Fibroblast of villous mesenchyme (primary cell): Measurements from ENCODE around the gene KCP. TPM values are rescaled to one million over a fixed set of nuclear protein-coding genes. Genes with fewer than 3 reads are reported as not detected.
"Not testable (repeated sequence)": the region's sequence is repeated elsewhere in the genome, so short reads cannot be mapped to it uniquely, and the experiment has no call there.

Experiments used
- DNase-seq: peaks from one replicate; pipeline ENCODE4 v3.0.0-alpha.2; 2010; ENCODE audit warnings: low read depth
- H3K4me3 ChIP-seq: 2 replicates; pipeline ENCODE4 v1.5.1; 2011; ENCODE audit warnings: low read depth, mild to moderate bottlenecking, low read length
- total RNA-seq: library from RNA; depleted of rRNA; stranded (reverse); fragments of >200 nt; gene quantifications from 2 replicates; pipeline ENCODE4 v1.2.3, GENCODE V29; 2012
- TF ChIP-seq, protein P1 (sequence below): IDR thresholded peaks from 2 replicates; pipeline ENCODE4 v1.5.1; 2012; ENCODE audit warnings: low read depth, mild to moderate bottlenecking, low read length; ENCODE audit not compliant: insufficient read depth

KCP gene
- total RNA-seq, 1 donor, result not detected

- TF ChIP-seq, protein P1, sequence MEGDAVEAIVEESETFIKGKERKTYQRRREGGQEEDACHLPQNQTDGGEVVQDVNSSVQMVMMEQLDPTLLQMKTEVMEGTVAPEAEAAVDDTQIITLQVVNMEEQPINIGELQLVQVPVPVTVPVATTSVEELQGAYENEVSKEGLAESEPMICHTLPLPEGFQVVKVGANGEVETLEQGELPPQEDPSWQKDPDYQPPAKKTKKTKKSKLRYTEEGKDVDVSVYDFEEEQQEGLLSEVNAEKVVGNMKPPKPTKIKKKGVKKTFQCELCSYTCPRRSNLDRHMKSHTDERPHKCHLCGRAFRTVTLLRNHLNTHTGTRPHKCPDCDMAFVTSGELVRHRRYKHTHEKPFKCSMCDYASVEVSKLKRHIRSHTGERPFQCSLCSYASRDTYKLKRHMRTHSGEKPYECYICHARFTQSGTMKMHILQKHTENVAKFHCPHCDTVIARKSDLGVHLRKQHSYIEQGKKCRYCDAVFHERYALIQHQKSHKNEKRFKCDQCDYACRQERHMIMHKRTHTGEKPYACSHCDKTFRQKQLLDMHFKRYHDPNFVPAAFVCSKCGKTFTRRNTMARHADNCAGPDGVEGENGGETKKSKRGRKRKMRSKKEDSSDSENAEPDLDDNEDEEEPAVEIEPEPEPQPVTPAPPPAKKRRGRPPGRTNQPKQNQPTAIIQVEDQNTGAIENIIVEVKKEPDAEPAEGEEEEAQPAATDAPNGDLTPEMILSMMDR, result no peak
- H3K4me3 ChIP-seq, result no peak overlapping the region
- DNase-seq, result no peak
Observed at GRCh38 chr7:128944487-128945236, 34.2 kb upstream of the KCP start.

- not testable (repeated sequence) for DNase-seq, H3K4me3 ChIP-seq
Observed at GRCh38 chr7:128943251-128943650, 32.7 kb upstream of the KCP start.

DNA sequence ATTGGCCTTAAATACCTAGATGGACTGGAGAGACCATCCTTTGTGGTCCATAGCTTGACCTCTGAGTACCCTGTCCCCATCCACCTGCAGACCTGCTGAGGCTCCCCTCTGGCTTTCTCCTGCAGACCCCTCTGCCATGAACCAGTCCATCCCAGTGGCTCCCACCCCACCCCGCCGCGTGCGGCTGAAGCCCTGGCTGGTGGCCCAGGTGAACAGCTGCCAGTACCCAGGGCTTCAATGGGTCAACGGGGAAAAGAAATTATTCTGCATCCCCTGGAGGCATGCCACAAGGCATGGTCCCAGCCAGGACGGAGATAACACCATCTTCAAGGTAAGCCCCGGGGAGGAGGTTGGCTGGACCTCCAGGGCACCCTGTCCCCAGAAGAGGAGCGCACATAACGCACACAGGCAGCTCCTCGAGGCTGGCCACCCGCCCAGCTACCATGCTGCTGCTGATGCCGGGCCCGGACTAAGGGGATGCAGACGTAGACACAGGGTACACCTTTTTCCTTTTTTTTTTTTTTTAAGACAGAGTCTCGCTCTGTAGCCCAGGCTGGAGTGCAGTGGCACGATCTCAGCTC, 31.5 kb upstream of the KCP start:
- TF ChIP-seq, protein P1, result no peak
- DNase-seq, result no peak
- no peak overlapping the region for H3K4me3 ChIP-seq

DNA sequence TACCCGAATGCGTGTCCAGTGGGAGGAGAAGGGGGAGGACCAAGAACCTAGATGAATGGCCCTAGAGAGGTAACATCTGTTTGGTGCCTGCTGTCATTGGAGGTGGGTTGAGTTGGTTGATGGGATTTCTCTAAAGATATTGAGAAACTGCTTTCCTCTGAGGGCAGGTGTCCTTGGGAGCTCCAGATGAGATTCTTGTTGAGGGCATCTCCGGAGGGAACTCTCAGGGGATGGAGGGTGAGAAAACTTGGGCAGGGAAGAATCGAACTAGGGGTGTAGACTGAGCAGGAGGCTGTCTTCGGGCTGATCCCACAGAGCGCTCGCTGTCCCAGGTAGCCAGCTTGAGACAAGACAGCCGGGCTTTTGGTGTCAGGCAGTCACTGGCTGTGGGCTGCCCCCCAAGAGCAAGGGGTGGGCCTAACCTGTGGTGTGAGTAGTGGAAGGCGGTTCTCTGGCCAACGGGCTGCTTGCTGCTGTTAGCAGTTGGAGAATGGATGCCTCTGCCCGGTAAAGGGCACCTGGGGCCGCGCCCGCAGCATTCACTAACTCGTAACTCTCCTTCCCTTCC, 30.9 kb upstream of the KCP start:
- DNase-seq, result no peak
- H3K4me3 ChIP-seq, result no peak overlapping the region
- TF ChIP-seq, protein P1, result no peak

DNA sequence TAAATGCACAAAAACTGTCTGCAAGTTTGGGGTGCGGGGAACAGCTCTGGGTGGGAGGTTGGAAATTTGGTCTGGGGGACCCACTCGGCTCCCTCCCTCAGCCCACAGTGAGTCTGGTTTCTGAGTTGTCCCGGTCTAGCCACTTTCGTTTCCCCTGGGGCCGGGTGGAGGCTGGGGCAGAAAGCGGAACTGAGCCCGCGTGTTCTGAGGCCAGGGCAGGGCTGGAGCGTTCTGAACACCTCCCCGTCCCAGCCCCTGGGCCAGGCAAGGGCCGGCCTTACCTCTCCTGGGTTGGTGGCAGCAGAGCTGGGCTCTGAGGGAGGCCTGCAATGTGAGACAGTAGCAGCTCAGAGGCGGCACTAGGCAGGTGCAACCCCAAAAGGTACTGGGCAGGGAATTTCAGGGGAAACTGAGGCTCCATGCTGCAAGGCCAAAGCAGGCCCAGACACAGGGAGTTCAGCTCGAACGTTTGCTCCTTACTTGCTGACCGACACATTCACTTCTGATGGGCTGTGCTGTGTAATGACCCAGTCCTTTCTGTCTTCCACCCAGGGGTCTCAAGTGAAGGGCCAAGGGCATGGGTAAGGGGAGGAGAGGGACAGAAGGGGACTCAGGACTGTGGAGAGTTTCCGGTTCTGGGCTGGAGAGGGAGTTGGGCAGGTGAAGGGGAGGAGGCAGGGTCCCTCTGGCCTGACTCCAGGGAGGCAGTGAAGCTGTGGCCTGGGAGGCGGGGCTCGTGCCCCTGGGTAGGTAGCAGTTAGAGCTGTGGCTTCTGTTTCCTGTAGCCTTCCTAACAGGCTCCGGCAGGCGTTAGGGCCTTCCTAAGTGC, 30.2 kb upstream of the KCP start:
- TF ChIP-seq, protein P1, result no peak
- no peak for DNase-seq
- H3K4me3 ChIP-seq, result no peak overlapping the region

DNA sequence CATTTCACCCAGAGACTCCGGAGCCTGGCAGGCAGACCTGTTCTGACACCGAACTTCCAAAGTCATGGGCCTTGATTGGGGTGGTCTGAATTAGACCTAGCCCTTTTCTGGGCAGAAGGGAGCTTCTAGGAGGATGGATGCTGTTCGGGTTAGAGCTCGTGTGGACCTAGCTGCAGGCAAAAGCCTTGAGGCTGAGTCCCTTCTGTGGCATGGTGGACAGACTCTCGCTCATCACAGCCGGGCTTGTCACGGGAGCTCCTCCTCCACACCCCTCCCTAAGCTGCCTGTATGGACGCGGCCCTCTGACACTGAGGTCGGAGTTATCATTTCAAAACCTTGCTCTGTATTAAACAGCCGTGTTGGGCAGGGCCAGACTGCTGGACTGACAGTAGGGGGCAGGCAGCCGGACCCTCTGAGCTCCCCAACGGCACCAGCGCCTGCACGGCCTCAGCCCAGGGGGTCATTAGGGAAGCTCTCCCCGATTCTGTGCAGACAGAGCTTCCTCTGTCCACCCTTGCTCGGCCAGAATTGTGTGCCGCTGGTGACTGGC, 29.4 kb upstream of the KCP start:
- H3K4me3 ChIP-seq, result no peak overlapping the region
- TF ChIP-seq, protein P1, result no peak
- no peak for DNase-seq
